ENCODE data around the gene PIGZ. TPM values are rescaled to one million over a fixed set of nuclear protein-coding genes. Genes with fewer than 3 reads are reported as not detected.

PIGZ gene
- total RNA-seq, 1 donor from 2014 or later, result 9.9 TPM

DNA sequence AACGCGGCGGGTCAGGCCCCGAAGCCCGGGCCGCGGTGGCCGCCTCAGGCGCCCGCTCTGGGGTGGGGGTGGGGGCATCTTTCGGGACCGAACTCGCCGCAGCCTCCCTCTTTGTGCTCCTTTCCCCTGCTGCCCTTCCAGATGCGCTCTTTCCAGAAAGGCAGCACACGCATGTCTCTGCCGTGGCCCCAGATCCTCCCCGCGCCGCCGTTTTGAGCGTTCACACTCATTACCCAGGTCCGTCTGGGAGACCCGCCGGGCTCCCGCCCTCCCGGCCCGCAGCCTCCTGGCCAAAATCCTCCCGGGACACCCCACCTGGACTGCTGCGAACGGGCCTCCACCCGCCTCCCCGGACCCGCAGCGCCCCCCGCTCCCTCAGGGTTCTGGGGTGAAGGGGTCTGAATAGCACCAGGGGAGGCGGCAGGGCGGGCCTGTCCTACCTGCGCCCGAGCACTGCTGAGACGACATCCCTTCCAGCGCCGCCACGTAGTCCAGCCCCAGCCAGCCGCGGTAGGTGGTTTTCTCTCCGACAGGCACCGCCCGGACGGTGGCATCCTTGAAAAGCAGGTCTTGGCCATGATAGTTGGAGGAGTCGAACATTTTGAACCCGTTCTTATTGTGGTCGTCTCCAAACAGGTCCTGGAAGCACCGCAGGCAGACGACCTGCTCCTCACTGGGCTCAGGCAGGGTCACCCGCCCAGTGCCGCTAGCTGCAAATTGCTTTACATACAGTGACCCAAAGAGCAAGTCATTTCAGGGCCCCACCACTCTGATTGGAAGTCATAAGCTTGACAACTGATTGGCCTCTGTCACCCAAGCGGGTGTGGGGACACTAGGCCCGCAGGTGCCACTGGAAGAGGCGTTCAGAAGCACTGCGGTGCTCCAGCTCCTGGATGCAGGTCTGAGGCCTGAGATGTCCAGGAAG, 35.1 kb upstream of the PIGZ start:
- DNase-seq (ENCODE audit: low spot score), result peak; percentile 88

DNA sequence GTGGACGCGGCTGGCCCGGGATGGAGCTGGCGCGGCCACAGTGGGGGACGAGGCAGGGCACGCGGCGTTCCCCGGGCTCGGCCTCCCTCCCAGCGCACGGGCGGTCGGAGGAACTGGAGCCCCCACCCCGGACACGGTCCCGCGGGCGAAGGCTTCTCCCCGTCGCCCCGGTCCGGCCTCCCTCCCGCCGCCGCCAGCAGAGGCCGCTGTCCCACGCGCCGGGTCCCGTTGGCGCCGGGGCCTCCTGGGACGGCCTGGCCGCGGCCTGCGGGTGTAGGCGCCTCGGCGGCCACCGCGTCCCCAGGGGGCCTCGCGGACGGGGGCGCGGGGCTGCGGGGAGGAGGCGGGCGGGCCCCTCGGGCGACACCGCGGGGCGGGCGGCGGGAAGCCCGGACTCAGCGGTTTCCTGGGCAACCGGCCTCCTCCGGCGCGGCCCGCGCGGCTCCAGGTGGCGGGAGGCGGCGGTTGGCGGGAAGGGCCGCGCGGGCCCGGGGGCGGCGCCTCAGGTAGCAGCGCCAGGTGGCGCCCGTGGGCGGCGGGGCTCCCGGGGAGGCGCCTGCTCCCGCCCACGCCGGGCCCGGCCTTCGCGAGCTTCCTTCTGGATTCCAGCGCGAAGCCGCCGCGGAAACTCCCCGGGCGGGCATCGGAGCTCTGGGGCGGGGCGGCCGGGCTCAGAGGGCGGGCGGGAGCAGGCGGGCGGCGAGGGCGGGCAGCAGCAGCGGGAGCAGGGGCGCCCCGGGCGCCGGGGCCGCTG, 34.2 kb upstream of the PIGZ start:
- H3K27ac Mint-ChIP-seq (ENCODE audit: unreplicated experiment), result no peak overlapping the region
- no peaks in the 10 kb centered on the region for H3K36me3 Mint-ChIP-seq (ENCODE audit: low read depth)
- DNase-seq (ENCODE audit: low spot score), result peak; percentile 57
- no peak overlapping the region for H3K4me3 Mint-ChIP-seq (ENCODE audit: unreplicated experiment)
- no peaks in the 10 kb centered on the region for H3K27me3 Mint-ChIP-seq (ENCODE audit: low read depth)
- H3K4me1 Mint-ChIP-seq (ENCODE audit: low read depth), result peaks cover 8% of the 10 kb centered on the region
- peak; percentile 85 for TF ChIP-seq CTCF (IDR thresholded peaks at IDR 0.05)
- no peaks in the 10 kb centered on the region for H3K9me3 Mint-ChIP-seq (ENCODE audit: low read depth)

More for the DNA sequence above, 35.1 kb upstream of the PIGZ start:
- peak overlapping the region; percentile 75 for H3K4me3 Mint-ChIP-seq (ENCODE audit: unreplicated experiment)
- TF ChIP-seq CTCF (IDR thresholded peaks at IDR 0.05), result no peak
- H3K27me3 Mint-ChIP-seq (ENCODE audit: low read depth), result no peaks in the 10 kb centered on the region
- H3K36me3 Mint-ChIP-seq (ENCODE audit: low read depth), result no peaks in the 10 kb centered on the region
- peaks cover 8% of the 10 kb centered on the region for H3K4me1 Mint-ChIP-seq (ENCODE audit: low read depth)
- peak overlapping the region; percentile 87 for H3K27ac Mint-ChIP-seq (ENCODE audit: unreplicated experiment)
- H3K9me3 Mint-ChIP-seq (ENCODE audit: low read depth), result no peaks in the 10 kb centered on the region

GRCh38 chr3:197001972-197002700, 33.5 kb upstream of the PIGZ start:
- peaks cover 8% of the 10 kb centered on the region for H3K4me1 Mint-ChIP-seq (ENCODE audit: low read depth)
- no peak overlapping the region for H3K27ac Mint-ChIP-seq (ENCODE audit: unreplicated experiment)
- TF ChIP-seq CTCF (IDR thresholded peaks at IDR 0.05), result no peak
- no peaks in the 10 kb centered on the region for H3K27me3 Mint-ChIP-seq (ENCODE audit: low read depth)
- no peaks in the 10 kb centered on the region for H3K9me3 Mint-ChIP-seq (ENCODE audit: low read depth)
- no peaks in the 10 kb centered on the region for H3K36me3 Mint-ChIP-seq (ENCODE audit: low read depth)
- peak; percentile 88 for DNase-seq (ENCODE audit: low spot score)
- peak overlapping the region; percentile 50 for H3K4me3 Mint-ChIP-seq (ENCODE audit: unreplicated experiment)

- Mint-ChIP-seq H3K4me3 (ENCODE audit: unreplicated experiment) (peak overlapping the region; percentile 50), H3K9me3 (ENCODE audit: low read depth) (no peaks in the 10 kb centered on the region), H3K27me3 (ENCODE audit: low read depth) (no peaks in the 10 kb centered on the region), H3K36me3 (ENCODE audit: low read depth) (no peaks in the 10 kb centered on the region), H3K27ac (ENCODE audit: unreplicated experiment) (no peak overlapping the region), H3K4me1 (ENCODE audit: low read depth) (peaks cover 8% of the 10 kb centered on the region)
- peak; percentile 72 for DNase-seq (ENCODE audit: low spot score)
- TF ChIP-seq CTCF (IDR thresholded peaks at IDR 0.05), result no peak
These were observed 32.7 kb upstream of the PIGZ start for GRCh38 chr3:197001106-197001971.
